T-cell (primary cell): ENCODE measurements around the gene DOLK. TPM values are rescaled to one million over a fixed set of nuclear protein-coding genes. Genes with fewer than 3 reads are reported as not detected.
A peak's percentile ranks its signal among the peaks of the same experiment; 100 is the strongest.

ENCODE experiments used
- ATAC-seq, 4 experiments: fragments of 200-7000 bp in 3 of 4; fragments of 150-1000 bp in 1 of 4; cut with Tn5 transposase; replicated peaks in 1 of 4; 1 replicate in 3 of 4; 2 replicates in 1 of 4; pipeline ENCODE4 v1.10.0; 2021; ENCODE audit warnings: moderate library complexity in 3 of 4, mild to moderate bottlenecking in 2 of 4, moderate number of reproducible peaks in 1 of 4
- CTCF ChIA-PET, 2 donors: fragments of 300-600 bp; sonication (Branson Sonifier 250); formaldehyde crosslinking; loops; one replicate each; lab custom pipeline; 2022; ENCODE audit warnings: antibody characterized with exemption in 2 of 2; lab: Charles Lee
- POLR2A ChIA-PET, 2 donors: fragments of 300-600 bp; sonication (Branson Sonifier 250); formaldehyde crosslinking; loops; one replicate each; lab custom pipeline; 2022; ENCODE audit warnings: antibody characterized with exemption in 2 of 2; lab: Charles Lee
- DNase-seq, 35 experiments: peaks; one replicate each; pipeline versions ENCODE4 v3.0.0 to v3.0.0-alpha.2; 2013 to 2023
- H3K27ac ChIP-seq: one replicate; pipeline ENCODE4 v1.5.1; 2013; ENCODE audit warnings: low read length
- H3K27me3 ChIP-seq, 2 experiments: replicated peaks in 1 of 2; 1 replicate in 1 of 2; 2 replicates in 1 of 2; pipeline versions ENCODE4 v1.6.1 to v1.7.0; 2013; ENCODE audit warnings: low read length in 1 of 2, mixed read lengths in 1 of 2; ENCODE audit not compliant: control insufficient read depth in 2 of 2, insufficient read depth in 2 of 2; ENCODE audit errors: extremely low read depth in 1 of 2
- H3K36me3 ChIP-seq, 2 donors: 1 replicate in 1 of 2; 2 replicates in 1 of 2; pipeline versions ENCODE4 v1.6.1 to v1.7.0; 2013; ENCODE audit warnings: low read length in 1 of 2; ENCODE audit not compliant: control insufficient read depth in 2 of 2, insufficient read depth in 1 of 2; ENCODE audit errors: extremely low read depth in 1 of 2
- H3K4me1 ChIP-seq, 2 experiments: 1 replicate in 1 of 2; 2 replicates in 1 of 2; pipeline versions ENCODE4 v1.6.1 to v1.7.0; 2013; ENCODE audit warnings: low read length in 2 of 2, mixed read lengths in 1 of 2; ENCODE audit not compliant: insufficient read depth in 2 of 2, control insufficient read depth in 1 of 2; ENCODE audit errors: extremely low read depth in 1 of 2
- H3K4me3 ChIP-seq, 2 donors: 1 replicate in 1 of 2; 2 replicates in 1 of 2; pipeline versions ENCODE4 v1.5.1 to v1.7.0; 2013; ENCODE audit warnings: mild to moderate bottlenecking in 2 of 2, low read length in 1 of 2, moderate library complexity in 1 of 2; ENCODE audit not compliant: control insufficient read depth in 1 of 2; ENCODE audit errors: extremely low read depth in 1 of 2
- H3K9me3 ChIP-seq: 2 replicates; pipeline ENCODE4 v1.7.0; 2013
- H3K27ac Mint-ChIP-seq, 2 donors: one replicate each; pipeline ENCODE4 v1.8.0; 2020 to 2021; ENCODE audit warnings: mild to moderate bottlenecking in 2 of 2, mixed read lengths in 2 of 2
- H3K27me3 Mint-ChIP-seq, 2 donors: one replicate each; pipeline ENCODE4 v1.8.0; 2021 to 2022; ENCODE audit warnings: mixed read lengths in 2 of 2
- H3K36me3 Mint-ChIP-seq: one replicate; pipeline ENCODE4 v1.8.0; 2021; ENCODE audit warnings: mixed read lengths
- H3K4me1 Mint-ChIP-seq, 3 donors: one replicate each; pipeline ENCODE4 v1.8.0; 2020 to 2022; ENCODE audit warnings: mixed read lengths in 3 of 3, mild to moderate bottlenecking in 1 of 3
- H3K4me3 Mint-ChIP-seq, 3 donors: one replicate each; pipeline ENCODE4 v1.8.0; 2020 to 2022; ENCODE audit warnings: mild to moderate bottlenecking in 3 of 3, mixed read lengths in 3 of 3, moderate library complexity in 3 of 3
- H3K9me3 Mint-ChIP-seq, 3 donors: one replicate each; pipeline ENCODE4 v1.8.0; 2020 to 2022; ENCODE audit warnings: mixed read lengths in 3 of 3
- WGBS: methylation state at CpG from one replicate; pipeline ENCODE4 v1.1.5; 2013; ENCODE audit warnings: missing lambda C conversion rate; ENCODE audit not compliant: insufficient coverage; 5-methylcytosine and 5-hydroxymethylcytosine counted together
- total RNA-seq, 35 experiments: library from RNA in 6 of 35; stranded (reverse) in 6 of 35; fragments of 120-200 nt in 1 of 35; gene quantifications; one replicate each; pipeline versions ENCODE4 v1.2.1 to v1.2.4 and lab custom pipeline; 2013 to 2026

DOLK gene
- total RNA-seq, 5 donors from 2014 or later (not counting 1 experiment from before 2014, with no cell fraction given), result 5.4 to 11.6 (median 10.0) TPM

DNA sequence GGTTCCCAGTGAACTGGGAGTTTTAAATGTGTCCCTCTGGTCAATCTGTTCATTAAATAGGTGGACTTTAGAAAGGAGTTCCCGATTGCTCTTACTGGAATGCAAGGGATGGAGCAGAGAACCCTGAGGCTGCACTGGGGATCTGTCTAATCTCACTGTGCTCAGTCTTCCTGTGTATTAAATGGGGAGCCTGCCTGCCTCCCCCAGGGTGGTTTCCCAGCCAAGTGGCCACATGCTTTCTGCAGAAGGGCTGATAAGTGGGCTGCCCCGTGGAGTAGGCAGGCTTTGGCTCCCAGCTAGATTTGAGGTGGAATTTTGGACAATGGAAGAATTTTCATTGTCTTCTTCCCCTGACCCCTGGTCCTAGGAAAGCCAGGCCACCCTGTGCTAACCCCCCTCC, 40.7 kb downstream of the DOLK start:
- Histone ChIP-seq H3K4me3 (no peak overlapping the region), H3K27me3 (no peaks in the 10 kb centered on the region), H3K9me3 (no peaks in the 10 kb centered on the region), H3K36me3 (peaks cover 15 to 39% of the 10 kb centered on the region in 2 donors), H3K27ac (no peak overlapping the region), H3K4me1 (peaks cover 31 to 74% of the 10 kb centered on the region in 2 experiments)
- ChIA-PET CTCF (interaction anchor here in 1 of 2 donors (0.6 kb wide), 1 partner anchor 36 kb away, joined by 3 read pairs; no protein-coding TSS in a partner anchor), POLR2A (no interaction called here)
- Mint-ChIP-seq H3K27ac (peak overlapping the region; percentile 79 to 87), H3K27me3 (no peaks in the 10 kb centered on the region), H3K36me3 (peaks cover 27% of the 10 kb centered on the region), H3K9me3 (no peaks in the 10 kb centered on the region), H3K4me3 (no peak overlapping the region), H3K4me1 (peaks cover 50 to 63% (median 62%) of the 10 kb centered on the region in 3 donors)
- ATAC-seq (no peak), DNase-seq (no peak)
- 82% methylated on average over 2 of the region's 2 CpGs for WGBS

GRCh38 chr9:128905964-128906363, 41.4 kb downstream of the DOLK start:
- H3K4me1 ChIP-seq, result peaks cover 32 to 74% of the 10 kb centered on the region in 2 experiments
- ChIA-PET CTCF (interaction anchor here (0.6 to 0.7 kb wide), 2 partner anchors 35 kb away, joined by 3 read pairs; no protein-coding TSS in a partner anchor), POLR2A (no interaction called here)
- H3K27ac ChIP-seq, result peak overlapping the region; percentile 5
- Mint-ChIP-seq H3K4me3 (no peak overlapping the region), H3K27ac (peak overlapping the region; percentile 77 to 83), H3K9me3 (no peaks in the 10 kb centered on the region), H3K36me3 (peaks cover 27% of the 10 kb centered on the region), H3K4me1 (peaks cover 42 to 62% (median 61%) of the 10 kb centered on the region in 3 donors), H3K27me3 (no peaks in the 10 kb centered on the region)
- H3K9me3 ChIP-seq, result no peaks in the 10 kb centered on the region
- no CpG with 5 or more reads among the region's 7 CpGs for WGBS
- H3K27me3 ChIP-seq, result no peaks in the 10 kb centered on the region
- ATAC-seq (no peak), DNase-seq (no peak)
- no peak overlapping the region for H3K4me3 ChIP-seq
- peaks cover 15 to 36% of the 10 kb centered on the region in 2 donors for H3K36me3 ChIP-seq

- ATAC-seq (no peak), DNase-seq (no peak)
- WGBS, result 81% methylated on average over 9 of the region's 10 CpGs
- Mint-ChIP-seq H3K27ac (peak overlapping the region; percentile 96 to 97), H3K36me3 (peaks cover 20% of the 10 kb centered on the region), H3K4me3 (peak overlapping the region in 1 of 3 donors; percentile 63), H3K4me1 (peaks cover 53 to 73% (median 72%) of the 10 kb centered on the region in 3 donors), H3K9me3 (no peaks in the 10 kb centered on the region), H3K27me3 (no peaks in the 10 kb centered on the region)
- Histone ChIP-seq H3K4me1 (peaks cover 43 to 74% of the 10 kb centered on the region in 2 experiments), H3K9me3 (no peaks in the 10 kb centered on the region), H3K36me3 (peaks cover 4 to 25% of the 10 kb centered on the region in 2 donors), H3K27me3 (no peaks in the 10 kb centered on the region), H3K27ac (peak overlapping the region; percentile 91), H3K4me3 (no peak overlapping the region)
- ChIA-PET CTCF (no interaction called here), POLR2A (interaction anchor here in 1 of 2 donors (0.6 kb wide), 1 partner anchor 64 kb away, joined by 3 read pairs; no protein-coding TSS in a partner anchor)
Observed at GRCh38 chr9:128903871-128904620, 43.4 kb downstream of the DOLK start.

GRCh38 chr9:128903079-128903461, 44.3 kb downstream of the DOLK start:
- Histone ChIP-seq H3K36me3 (peaks cover 4 to 18% of the 10 kb centered on the region in 2 donors), H3K9me3 (no peaks in the 10 kb centered on the region), H3K4me3 (peak overlapping the region in 1 of 2 donors; percentile 49), H3K4me1 (peaks cover 53 to 80% of the 10 kb centered on the region in 2 experiments), H3K27ac (peak overlapping the region; percentile 91), H3K27me3 (no peaks in the 10 kb centered on the region)
- peak overlapping the region; percentile 63 to 75 (median 75) for H3K4me3 Mint-ChIP-seq
- no peaks in the 10 kb centered on the region for H3K27me3 Mint-ChIP-seq
- no CpG with 5 or more reads among the region's 2 CpGs for WGBS
- ATAC-seq, result no peak
- H3K27ac Mint-ChIP-seq, result peak overlapping the region; percentile 96 to 97
- ChIA-PET POLR2A (no interaction called here), CTCF (no interaction called here)
- DNase-seq, result no peak
- peaks cover 56 to 80% (median 78%) of the 10 kb centered on the region in 3 donors for H3K4me1 Mint-ChIP-seq
- H3K9me3 Mint-ChIP-seq, result no peaks in the 10 kb centered on the region
- H3K36me3 Mint-ChIP-seq, result peaks cover 14% of the 10 kb centered on the region

- Histone ChIP-seq H3K27me3 (no peaks in the 10 kb centered on the region), H3K4me1 (peaks cover 58 to 86% of the 10 kb centered on the region in 2 experiments), H3K9me3 (no peaks in the 10 kb centered on the region), H3K27ac (peak overlapping the region; percentile 91), H3K4me3 (peak overlapping the region; percentile 40 to 49), H3K36me3 (peaks cover 3 to 13% of the 10 kb centered on the region in 2 donors)
- ATAC-seq (peak; percentile 93 to 94 (median 94)), DNase-seq (peak; percentile 80 to 93 (median 88))
- Mint-ChIP-seq H3K27ac (peak overlapping the region; percentile 96 to 97), H3K27me3 (no peaks in the 10 kb centered on the region), H3K36me3 (peaks cover 10% of the 10 kb centered on the region), H3K4me1 (peaks cover 60 to 84% (median 81%) of the 10 kb centered on the region in 3 donors), H3K4me3 (peak overlapping the region; percentile 63 to 75 (median 75)), H3K9me3 (no peaks in the 10 kb centered on the region)
- ChIA-PET CTCF (no interaction called here), POLR2A (no interaction called here)
- 8% methylated on average over 18 of the region's 23 CpGs for WGBS
Observed at GRCh38 chr9:128902351-128903078, 44.9 kb downstream of the DOLK start.

DNA sequence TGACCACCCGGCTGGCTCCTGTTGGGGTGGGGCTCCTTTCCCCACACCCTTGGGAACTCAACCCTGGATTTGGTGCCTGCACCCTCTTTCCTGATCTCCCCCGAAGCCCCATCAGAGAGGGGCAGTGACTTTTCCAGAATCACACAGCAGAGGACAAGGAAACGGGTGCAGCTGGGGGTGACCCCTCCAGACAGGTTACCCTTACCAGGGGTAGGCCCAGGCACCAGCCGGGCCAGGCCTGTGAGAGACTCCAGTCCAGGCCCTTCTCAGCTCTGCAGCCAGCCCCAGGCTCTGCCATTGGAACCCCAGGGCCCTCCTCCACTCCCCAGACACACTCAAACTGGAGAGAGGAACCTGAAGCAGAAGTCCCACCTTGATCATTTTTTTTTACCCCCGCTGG, 45.6 kb downstream of the DOLK start:
- no peaks in the 10 kb centered on the region for H3K27me3 Mint-ChIP-seq
- DNase-seq (no peak), ATAC-seq (peak; percentile 2 to 19 (median 8))
- peaks cover 58 to 89% of the 10 kb centered on the region in 2 experiments for H3K4me1 ChIP-seq
- H3K4me1 Mint-ChIP-seq, result peaks cover 60 to 81% (median 77%) of the 10 kb centered on the region in 3 donors
- WGBS, result 78% methylated on average over 3 of the region's 5 CpGs
- peaks cover 9% of the 10 kb centered on the region for H3K36me3 Mint-ChIP-seq
- ChIA-PET POLR2A (no interaction called here), CTCF (no interaction called here)
- peak overlapping the region; percentile 96 to 97 for H3K27ac Mint-ChIP-seq
- no peaks in the 10 kb centered on the region for H3K9me3 Mint-ChIP-seq
- no peaks in the 10 kb centered on the region for H3K9me3 ChIP-seq
- peak overlapping the region; percentile 7 to 40 for H3K4me3 ChIP-seq
- H3K27ac ChIP-seq, result peak overlapping the region; percentile 91
- peaks cover 0 to 10% of the 10 kb centered on the region in 2 donors for H3K36me3 ChIP-seq
- no peaks in the 10 kb centered on the region for H3K27me3 ChIP-seq
- peak overlapping the region in 2 of 3 donors; percentile 63 to 75 for H3K4me3 Mint-ChIP-seq
